SU-DHL-6 (cell line): Measurements from ENCODE around the gene ETS1.

ENCODE experiments used
- H2AFZ ChIP-seq: fragments of 200-600 bp; sonication (generic); 2 replicates; pipeline ENCODE4 v1.6.1; 2014; ENCODE audit warnings: low read depth, mild to moderate bottlenecking, moderate library complexity, mixed read lengths, antibody characterized with exemption, low read length; ENCODE audit not compliant: severe bottlenecking
- H3F3A ChIP-seq: fragments of 200-600 bp; shearing (Covaris generic); 2 replicates; pipeline ENCODE4 v1.6.0; 2016; ENCODE audit warnings: antibody characterized with exemption, mild to moderate bottlenecking; ENCODE audit not compliant: insufficient read depth
- H3K27ac ChIP-seq: fragments of 200-600 bp; sonication (generic); 2 replicates; pipeline ENCODE4 v1.5.1; 2016; ENCODE audit warnings: low read depth, mild to moderate bottlenecking, low read length, moderate library complexity, mixed read lengths
- H3K27me3 ChIP-seq: fragments of 200-600 bp; sonication (generic), shearing (Covaris generic); 2 replicates; pipeline ENCODE4 v1.6.0; 2014; ENCODE audit warnings: mild to moderate bottlenecking, low read length
- H3K36me3 ChIP-seq: fragments of 200-600 bp; sonication (generic); 2 replicates; pipeline ENCODE4 v1.6.1; 2014; ENCODE audit warnings: mild to moderate bottlenecking, low read length, mixed read lengths
- H3K4me2 ChIP-seq: fragments of 300-600, 200-600 bp; shearing (Covaris generic), sonication (generic); 2 replicates; pipeline ENCODE4 v1.6.0; 2014; ENCODE audit warnings: low read length, low read depth, mild to moderate bottlenecking; ENCODE audit not compliant: poor library complexity, severe bottlenecking
- H3K4me3 ChIP-seq: fragments of 200-600 bp; sonication (generic); 2 replicates; pipeline ENCODE4 v1.5.1; 2014; ENCODE audit warnings: antibody characterized with exemption, low read length, mild to moderate bottlenecking, mixed read lengths; ENCODE audit not compliant: insufficient read depth, poor library complexity, severe bottlenecking
- H3K79me2 ChIP-seq: fragments of 200-600 bp; sonication (generic); 2 replicates; pipeline ENCODE4 v1.6.1; 2014; ENCODE audit warnings: mild to moderate bottlenecking, low read length, moderate library complexity; ENCODE audit not compliant: insufficient read depth
- H3K9ac ChIP-seq: fragments of 200-600 bp; sonication (generic); 2 replicates; pipeline ENCODE4 v1.7.0; 2014; ENCODE audit warnings: mild to moderate bottlenecking, low read length
- H3K9me2 ChIP-seq: fragments of 200-600 bp; sonication (generic); replicated peaks from 2 replicates; pipeline ENCODE4 v1.6.1; 2014; ENCODE audit warnings: low read length; ENCODE audit not compliant: insufficient read depth
- H3K9me3 ChIP-seq: fragments of 200-600 bp; sonication (generic); 2 replicates; pipeline ENCODE4 v1.6.1; 2014; ENCODE audit warnings: low read length, mixed read lengths; ENCODE audit not compliant: insufficient read depth
- H4K20me1 ChIP-seq: fragments of 200-600 bp; sonication (generic); 2 replicates; pipeline ENCODE4 v1.6.1; 2014; ENCODE audit warnings: low read depth, mild to moderate bottlenecking, antibody characterized with exemption, low read length, moderate library complexity, mixed read lengths
- CTCF ChIP-seq: fragments of 200-600 bp; sonication (generic); IDR thresholded peaks from one replicate; pipeline ENCODE4 v1.5.1; 2017; ENCODE audit warnings: antibody characterized with exemption, mild to moderate bottlenecking, low read length, moderate library complexity; ENCODE audit not compliant: insufficient read depth, poor library complexity, severe bottlenecking
- EZH2phosphoT487 ChIP-seq: fragments of 200-600 bp; sonication (generic), shearing (Covaris generic); conservative IDR thresholded peaks from 2 replicates; pipeline ENCODE4 v1.6.1; 2018; ENCODE audit warnings: mild to moderate bottlenecking, antibody characterized with exemption, low read length, moderate library complexity, mixed read lengths

Gene ETS1

GRCh38 chr11:128597209-128597608 is 9.9 kb upstream of the ETS1 start:
- Histone ChIP-seq H3K4me2 (no peak overlapping the region), H3K27me3 (no peaks in the 10 kb centered on the region), H3K9me2 (no peaks in the 10 kb centered on the region), H3F3A (no peaks in the 10 kb centered on the region; the same call in 1 of the 2 replicates), H3K27ac (no peak overlapping the region), H4K20me1 (no peaks in the 10 kb centered on the region), H3K79me2 (no peaks in the 10 kb centered on the region), H3K9me3 (no peaks in the 10 kb centered on the region), H3K9ac (no peak overlapping the region), H3K36me3 (no peaks in the 10 kb centered on the region), H2AFZ (no peak overlapping the region), H3K4me3 (no peak overlapping the region)
- TF ChIP-seq EZH2phosphoT487 (no peak), CTCF (no peak)

- Histone ChIP-seq H4K20me1 (no peaks in the 10 kb centered on the region), H3K4me3 (no peak overlapping the region), H3K9ac (no peak overlapping the region), H3K27ac (no peak overlapping the region), H3K9me3 (no peaks in the 10 kb centered on the region), H2AFZ (no peak overlapping the region), H3K27me3 (no peaks in the 10 kb centered on the region), H3K4me2 (no peak overlapping the region), H3K36me3 (no peaks in the 10 kb centered on the region), H3F3A (no peaks in the 10 kb centered on the region; the same call in 1 of the 2 replicates), H3K9me2 (no peaks in the 10 kb centered on the region), H3K79me2 (no peaks in the 10 kb centered on the region)
- no peak for TF ChIP-seq EZH2phosphoT487
- TF ChIP-seq CTCF = no peak
These were observed 8.9 kb upstream of the ETS1 start for GRCh38 chr11:128596250-128596649.

- Histone ChIP-seq H3K4me2 (no peak overlapping the region), H3K27ac (no peak overlapping the region), H3K79me2 (no peaks in the 10 kb centered on the region), H4K20me1 (no peaks in the 10 kb centered on the region), H3F3A (no peaks in the 10 kb centered on the region; the same call in 1 of the 2 replicates), H2AFZ (no peak overlapping the region), H3K27me3 (no peaks in the 10 kb centered on the region), H3K9me3 (no peaks in the 10 kb centered on the region), H3K36me3 (no peaks in the 10 kb centered on the region), H3K9me2 (no peaks in the 10 kb centered on the region), H3K9ac (no peak overlapping the region), H3K4me3 (no peak overlapping the region)
- no peak for TF ChIP-seq EZH2phosphoT487
- no peak for TF ChIP-seq CTCF
These were observed 8.4 kb upstream of the ETS1 start for GRCh38 chr11:128595775-128596174.

GRCh38 chr11:128595221-128595620 is 7.9 kb upstream of the ETS1 start:
- Histone ChIP-seq H3K79me2 (no peaks in the 10 kb centered on the region), H3K9me3 (no peaks in the 10 kb centered on the region), H3K4me3 (no peak overlapping the region), H3K36me3 (no peaks in the 10 kb centered on the region), H4K20me1 (no peaks in the 10 kb centered on the region), H3K27me3 (no peaks in the 10 kb centered on the region), H3K4me2 (no peak overlapping the region), H2AFZ (no peak overlapping the region), H3K9ac (no peak overlapping the region), H3F3A (no peaks in the 10 kb centered on the region; the same call in 1 of the 2 replicates), H3K9me2 (no peaks in the 10 kb centered on the region), H3K27ac (no peak overlapping the region)
- TF ChIP-seq EZH2phosphoT487 (no peak), CTCF (no peak)
